GM21423 (cell line): Measurements from ENCODE around the gene SAMD5.
"Not testable (repeated sequence)": the region's sequence is repeated elsewhere in the genome, so short reads cannot be mapped to it uniquely, and the experiment has no call there.

Experiments used
- ATAC-seq: cut with Tn5 transposase; IDR thresholded peaks from one replicate; pipeline ENCODE4 v1.9.1; 2021; ENCODE audit warnings: mild to moderate bottlenecking, moderate library complexity; ENCODE audit not compliant: unreplicated experiment

Gene SAMD5

GRCh38 chr6:147527197-147527596, 18.7 kb downstream of the SAMD5 start:
- no peak for ATAC-seq

DNA sequence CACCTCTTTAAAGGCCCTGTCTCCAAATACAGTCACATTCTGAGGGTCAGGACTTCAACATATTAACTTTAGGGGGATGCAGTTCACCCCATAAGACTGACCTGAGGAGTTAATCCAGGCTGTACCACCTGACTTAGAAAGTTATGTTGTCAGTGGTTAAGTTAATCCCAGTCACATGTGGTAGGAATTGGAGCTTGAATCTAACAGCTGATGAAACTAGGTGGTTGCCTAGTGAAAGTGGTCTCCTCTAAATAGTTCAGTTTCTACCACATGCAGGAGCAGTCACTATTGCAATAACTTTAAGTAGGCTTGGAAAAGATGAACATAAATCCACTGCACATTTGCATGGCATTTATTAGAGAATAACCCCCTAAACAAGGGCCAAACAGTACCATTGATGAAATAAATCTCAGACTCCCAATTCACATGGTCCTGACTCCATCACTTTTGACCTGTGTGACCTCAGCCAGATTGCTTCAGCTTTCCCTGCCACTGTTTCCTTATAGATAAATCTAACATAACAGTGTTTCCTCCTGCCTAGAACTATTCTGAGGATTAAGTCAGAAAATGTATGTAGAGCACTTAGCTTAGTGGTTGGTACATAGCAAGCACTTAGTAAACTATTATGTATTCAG, 20.1 kb downstream of the SAMD5 start:
- no peak for ATAC-seq

- ATAC-seq = peak; percentile 73
Measured at GRCh38 chr6:147530132-147531060, 21.9 kb downstream of the SAMD5 start.

DNA sequence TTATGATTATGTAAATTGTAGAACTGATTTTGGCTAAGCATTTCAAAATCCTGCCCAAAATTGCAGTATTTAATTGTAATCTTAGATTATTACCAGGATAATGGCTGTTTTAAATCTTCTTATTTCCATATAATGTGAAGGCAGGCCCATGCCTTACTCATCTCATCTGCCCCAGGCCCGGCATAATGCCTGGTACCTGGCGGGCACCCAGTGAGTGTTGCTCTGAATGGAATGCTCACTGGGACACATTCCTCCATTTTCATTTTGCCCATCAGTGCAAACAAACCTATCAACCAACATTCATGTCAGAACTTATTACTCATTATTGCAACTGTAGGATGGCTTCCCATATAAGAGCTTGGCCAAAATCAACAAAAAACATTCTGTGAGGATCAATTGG, 22.8 kb downstream of the SAMD5 start:
- ATAC-seq = no peak

GRCh38 chr6:147534116-147534860, 25.8 kb downstream of the SAMD5 start:
- no peak for ATAC-seq

DNA sequence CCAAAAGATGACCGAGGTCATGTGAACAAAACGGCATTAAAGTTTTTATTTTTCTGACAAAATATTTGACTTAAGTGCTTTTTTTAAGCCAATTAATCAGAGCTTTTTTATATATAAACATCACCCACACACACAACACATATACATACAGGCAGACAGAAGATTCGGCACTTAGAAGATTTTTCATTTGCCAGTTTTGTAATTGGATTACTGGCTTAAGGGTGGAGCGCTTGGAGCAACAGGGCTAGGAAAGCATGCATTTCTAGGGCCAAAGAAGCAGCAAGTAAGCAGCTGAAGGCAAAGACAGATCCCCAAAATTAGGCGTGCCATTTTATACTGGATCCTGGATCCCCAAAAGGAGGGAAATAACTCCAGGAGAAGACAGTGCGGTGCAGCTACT, 30.3 kb downstream of the SAMD5 start:
- no peak for ATAC-seq

DNA sequence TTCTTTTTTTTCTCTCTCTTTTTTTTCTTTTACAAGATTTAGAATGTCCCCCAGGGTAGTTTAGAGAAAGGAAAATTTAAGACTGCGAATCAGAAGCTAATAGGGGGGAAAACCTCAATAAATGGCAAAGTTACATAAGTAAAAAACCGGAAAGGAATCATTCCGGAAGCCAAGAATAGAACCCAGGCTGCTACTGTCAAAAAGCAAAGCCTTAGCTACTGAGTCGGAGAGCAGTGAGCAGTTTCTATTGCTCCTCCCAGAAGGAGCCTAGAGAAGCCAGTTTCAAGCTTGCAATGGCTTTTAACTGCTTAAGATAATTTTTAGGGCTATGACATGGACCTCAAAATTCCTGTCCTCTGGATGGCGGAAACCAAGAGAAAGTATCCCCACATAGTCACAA, 31.6 kb downstream of the SAMD5 start:
- ATAC-seq = no peak

DNA sequence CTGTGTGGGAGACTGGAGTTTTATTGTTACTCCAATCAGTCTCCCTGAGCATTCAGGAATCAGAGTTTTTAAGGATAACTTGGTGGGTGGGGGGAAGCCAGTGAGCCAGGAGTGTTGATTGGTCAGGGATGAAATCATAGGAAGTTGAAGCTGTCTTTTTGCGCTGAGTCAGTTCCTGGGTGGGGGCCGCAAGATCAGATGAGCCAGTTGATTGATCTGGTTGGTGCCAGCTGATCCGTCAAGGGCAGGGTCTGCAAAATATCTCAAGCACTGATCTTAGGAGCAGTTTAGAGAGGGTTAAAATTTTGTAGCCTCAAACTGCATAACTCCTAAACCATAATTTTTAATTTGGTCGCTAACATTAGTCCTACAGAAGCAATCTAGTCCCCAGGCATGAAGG, 33.9 kb downstream of the SAMD5 start:
- not testable (repeated sequence) for ATAC-seq

DNA sequence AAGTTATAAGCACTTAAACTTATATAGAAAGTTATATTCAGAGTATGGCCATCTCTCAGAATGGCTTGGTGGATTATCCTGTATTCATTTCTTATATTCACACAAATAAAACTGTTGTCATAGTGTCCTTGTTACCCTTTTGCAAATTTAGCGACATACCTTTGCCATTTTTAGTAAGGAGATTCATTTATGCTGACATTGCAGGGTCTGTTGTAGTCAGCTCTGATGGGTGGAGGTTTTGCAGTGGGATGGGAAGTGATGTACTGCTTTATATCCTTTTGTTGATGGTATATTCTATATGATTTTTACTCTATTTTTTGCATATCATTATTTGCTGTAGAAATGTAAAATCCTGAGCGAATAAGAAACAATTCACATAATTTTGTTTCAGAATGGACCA, 35.9 kb downstream of the SAMD5 start:
- no peak for ATAC-seq

DNA sequence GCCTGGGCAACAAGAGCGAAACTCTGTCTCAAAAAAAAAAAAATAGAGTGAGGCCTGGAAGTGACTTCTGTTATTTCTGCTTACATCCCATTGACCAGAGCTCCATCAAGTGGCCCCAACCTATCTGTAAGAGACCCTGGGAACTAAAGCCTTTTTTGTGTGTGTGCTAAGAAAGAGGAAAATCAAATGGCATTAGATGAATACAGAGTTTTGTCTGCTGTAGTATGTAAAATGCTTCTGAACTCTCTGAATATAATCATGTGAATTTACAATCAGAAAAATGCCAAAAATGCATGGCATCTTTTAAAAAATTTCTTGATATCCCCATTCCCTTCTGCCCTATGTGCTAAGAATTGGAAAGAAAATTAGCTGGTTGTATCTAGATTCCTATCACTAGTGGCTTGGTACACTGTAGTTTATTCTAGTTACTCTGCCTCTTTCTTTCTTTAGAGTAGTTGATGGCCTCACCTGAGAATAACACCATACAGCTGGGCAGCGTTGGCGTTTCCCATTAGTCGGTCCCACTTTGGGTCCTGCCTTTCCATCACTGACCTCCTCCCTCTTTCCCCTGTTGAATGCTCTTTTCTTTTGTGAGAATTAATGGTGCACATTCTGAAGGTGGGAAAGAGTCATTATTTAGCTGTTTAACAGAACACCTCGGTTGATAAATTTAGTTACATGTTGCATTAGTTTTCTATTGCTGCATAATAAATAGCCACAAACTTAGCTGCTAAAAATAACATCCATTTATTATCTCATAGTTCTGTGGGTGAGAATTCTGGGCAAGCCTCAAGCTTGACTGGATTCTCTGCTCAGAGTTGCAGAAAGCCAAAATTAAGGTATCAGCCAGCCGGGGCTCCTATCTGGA, 38.2 kb downstream of the SAMD5 start:
- no peak for ATAC-seq

DNA sequence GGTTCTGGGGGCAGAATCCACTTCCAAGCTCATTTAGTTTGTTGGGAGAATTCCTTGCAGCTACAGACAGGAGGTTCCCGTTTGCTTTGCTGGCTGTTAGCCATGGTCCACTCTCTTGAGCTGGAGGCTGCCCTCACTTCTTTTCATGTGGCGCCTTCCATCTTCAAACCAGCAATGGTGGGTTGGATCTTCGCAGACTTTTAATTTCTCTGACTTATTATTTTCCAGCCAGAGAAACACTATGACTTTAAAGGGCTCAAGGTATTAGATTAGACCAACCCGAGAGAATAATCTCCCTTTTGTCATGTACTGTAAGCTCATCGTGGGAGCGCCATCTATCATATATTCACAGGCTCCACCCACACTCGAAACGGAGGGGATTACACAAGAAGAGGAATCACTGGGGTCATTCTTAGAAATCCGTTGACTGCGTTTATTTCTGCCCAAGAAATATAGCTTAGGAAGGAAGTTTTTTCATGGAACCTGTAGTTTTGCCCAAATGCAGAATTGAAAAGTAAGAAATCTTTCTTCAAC, 38.9 kb downstream of the SAMD5 start:
- no peak for ATAC-seq

GRCh38 chr6:147548921-147549475, 40.5 kb downstream of the SAMD5 start:
- no peak for ATAC-seq

DNA sequence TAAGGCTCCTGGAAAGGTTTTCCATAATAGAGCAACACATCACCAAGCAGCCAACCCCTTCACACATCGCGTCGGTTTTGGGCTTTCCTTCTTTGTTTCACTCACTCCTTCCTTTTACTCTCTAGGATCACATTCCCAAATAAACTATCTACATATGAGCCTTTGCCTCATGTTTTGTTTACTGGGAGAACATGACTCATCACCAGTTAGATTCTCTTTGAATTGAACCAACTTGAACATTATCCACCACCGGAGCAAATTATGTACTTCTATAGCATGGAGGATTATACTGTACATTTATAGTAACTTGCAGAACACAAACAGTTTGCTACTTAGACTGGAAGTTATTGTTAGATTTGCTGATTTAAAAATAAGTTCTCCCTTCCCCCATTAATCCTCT, 41.0 kb downstream of the SAMD5 start:
- ATAC-seq = no peak

GRCh38 chr6:147551976-147552375, 43.5 kb downstream of the SAMD5 start:
- no peak for ATAC-seq

GRCh38 chr6:147553099-147553498, 44.6 kb downstream of the SAMD5 start:
- ATAC-seq = no peak

DNA sequence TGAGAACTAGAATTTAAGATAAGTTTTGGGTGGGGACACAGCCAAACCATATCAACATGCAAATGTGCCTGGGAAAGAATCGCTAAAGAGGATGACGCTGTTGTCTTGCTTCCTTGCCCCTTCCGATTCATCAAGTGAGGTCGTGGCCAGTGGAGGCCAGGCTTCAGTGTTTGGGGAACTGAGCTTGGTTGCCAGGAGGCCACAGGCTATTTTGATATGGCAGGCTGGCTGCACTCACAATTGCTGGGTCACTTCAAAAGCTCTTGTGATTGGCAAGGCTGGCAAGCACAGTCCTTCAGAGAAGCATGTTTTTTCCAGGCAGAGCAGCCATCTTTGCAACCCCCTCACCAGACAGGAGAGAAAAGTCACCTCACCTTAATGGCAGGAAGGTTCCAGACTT, 45.8 kb downstream of the SAMD5 start:
- no peak for ATAC-seq

GRCh38 chr6:147559006-147559405, 50.5 kb downstream of the SAMD5 start:
- no peak for ATAC-seq

DNA sequence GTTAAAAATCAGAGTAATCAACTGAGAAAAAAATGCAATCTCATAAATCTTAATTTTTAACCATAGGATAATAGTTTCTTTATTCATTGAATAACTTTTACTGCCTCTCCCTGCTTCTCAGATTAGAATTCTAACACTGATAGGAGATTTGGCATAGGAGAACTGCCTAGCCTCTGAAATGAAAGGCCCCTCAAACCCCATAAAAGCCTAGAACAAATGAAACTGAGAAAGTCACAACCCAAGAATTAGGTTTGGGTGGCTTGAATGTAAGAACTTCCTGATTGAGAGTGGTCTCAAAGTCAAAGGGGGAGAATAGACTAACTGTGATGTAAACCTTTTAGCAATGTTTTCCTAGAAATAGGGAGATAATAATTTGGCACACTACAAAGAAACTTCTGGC, 52.2 kb downstream of the SAMD5 start:
- no peak for ATAC-seq

DNA sequence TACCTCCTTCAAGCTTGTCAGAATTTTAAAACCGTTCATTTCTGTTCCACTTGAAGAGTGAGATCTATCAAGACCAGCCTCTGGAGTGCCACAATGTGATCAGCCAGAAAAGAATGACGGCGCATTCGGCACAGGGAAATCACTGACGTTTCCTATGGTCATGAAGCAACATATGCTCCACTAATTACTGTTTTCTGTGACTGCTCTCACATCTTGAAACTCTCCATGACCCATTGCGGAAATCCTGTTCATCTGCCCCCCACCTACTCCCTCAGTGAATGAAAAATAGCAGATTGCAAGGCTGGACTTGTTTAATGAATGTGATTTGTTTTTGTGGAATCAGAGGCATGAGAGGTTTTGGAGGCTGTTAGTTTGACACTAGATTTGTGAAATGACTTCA, 53.2 kb downstream of the SAMD5 start:
- ATAC-seq = no peak

DNA sequence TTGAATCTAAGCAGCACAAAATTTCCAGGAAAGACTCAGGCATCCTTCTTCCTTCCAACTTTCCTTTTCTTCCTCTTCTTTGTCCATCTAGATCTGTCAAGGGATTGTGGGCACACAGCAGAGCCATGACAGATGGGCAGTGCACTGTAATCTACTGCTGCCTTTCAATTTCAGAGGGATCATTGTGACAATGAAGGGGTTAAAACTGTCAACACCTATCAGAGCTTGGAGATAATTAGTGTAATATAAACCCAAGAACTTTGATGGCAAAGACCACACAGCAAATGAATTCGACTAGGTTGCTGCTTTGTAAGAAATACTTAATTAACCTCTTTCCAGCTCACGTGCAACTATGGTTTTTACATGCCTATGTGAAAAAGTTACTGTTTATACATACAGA, 55.0 kb downstream of the SAMD5 start:
- ATAC-seq = no peak
